ENCODE results near the gene HORMAD2.

DNA sequence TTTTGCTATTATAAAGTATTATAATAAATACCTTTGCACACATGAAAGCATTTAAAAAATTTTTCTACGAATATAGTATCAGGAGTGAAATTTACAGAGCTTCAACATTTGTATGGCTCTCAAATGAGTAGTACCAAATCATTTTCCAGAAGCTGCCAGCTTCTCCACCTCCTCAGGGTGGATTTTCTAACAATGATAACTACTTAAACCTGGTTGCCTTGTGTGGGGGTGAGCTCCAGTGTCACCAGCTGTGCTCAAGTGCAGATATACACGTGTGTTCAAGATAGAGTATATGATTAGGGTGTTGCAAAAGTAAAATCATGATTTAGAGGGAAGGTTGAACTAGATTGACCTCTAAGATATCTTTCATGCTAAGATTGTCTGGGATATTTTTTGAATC lies 48.2 kb downstream of the HORMAD2 start:
- TF ChIP-seq, protein P1, sequence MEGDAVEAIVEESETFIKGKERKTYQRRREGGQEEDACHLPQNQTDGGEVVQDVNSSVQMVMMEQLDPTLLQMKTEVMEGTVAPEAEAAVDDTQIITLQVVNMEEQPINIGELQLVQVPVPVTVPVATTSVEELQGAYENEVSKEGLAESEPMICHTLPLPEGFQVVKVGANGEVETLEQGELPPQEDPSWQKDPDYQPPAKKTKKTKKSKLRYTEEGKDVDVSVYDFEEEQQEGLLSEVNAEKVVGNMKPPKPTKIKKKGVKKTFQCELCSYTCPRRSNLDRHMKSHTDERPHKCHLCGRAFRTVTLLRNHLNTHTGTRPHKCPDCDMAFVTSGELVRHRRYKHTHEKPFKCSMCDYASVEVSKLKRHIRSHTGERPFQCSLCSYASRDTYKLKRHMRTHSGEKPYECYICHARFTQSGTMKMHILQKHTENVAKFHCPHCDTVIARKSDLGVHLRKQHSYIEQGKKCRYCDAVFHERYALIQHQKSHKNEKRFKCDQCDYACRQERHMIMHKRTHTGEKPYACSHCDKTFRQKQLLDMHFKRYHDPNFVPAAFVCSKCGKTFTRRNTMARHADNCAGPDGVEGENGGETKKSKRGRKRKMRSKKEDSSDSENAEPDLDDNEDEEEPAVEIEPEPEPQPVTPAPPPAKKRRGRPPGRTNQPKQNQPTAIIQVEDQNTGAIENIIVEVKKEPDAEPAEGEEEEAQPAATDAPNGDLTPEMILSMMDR (IDR thresholded peaks at IDR 0.05): no peak
- TF ChIP-seq POLR2A (IDR thresholded peaks at IDR 0.05): no peak
